Parathyroid adenoma (tissue), 2 donors: ENCODE data around the gene NUP210.
A peak's percentile ranks its signal among the peaks of the same experiment; 100 is the strongest.

Experiments used
- H2AFZ ChIP-seq: fragments of 300-600 bp; sonication (generic); one replicate; pipeline ENCODE4 v1.7.0; 2017; ENCODE audit warnings: antibody characterized with exemption, mild to moderate bottlenecking
- H3K27ac ChIP-seq: fragments of 300-600 bp; sonication (generic); one replicate; pipeline ENCODE4 v1.7.0; 2017
- H3K27me3 ChIP-seq: fragments of 300-600 bp; sonication (generic); one replicate; pipeline ENCODE4 v1.7.0; 2017; ENCODE audit warnings: low read length; ENCODE audit not compliant: control insufficient read depth, insufficient read depth
- H3K36me3 ChIP-seq: fragments of 300-600 bp; sonication (generic); one replicate; pipeline ENCODE4 v1.7.0; 2017; ENCODE audit warnings: low read length; ENCODE audit not compliant: control insufficient read depth, insufficient read depth
- H3K4me1 ChIP-seq: fragments of 300-600 bp; sonication (generic); one replicate; pipeline ENCODE4 v1.7.0; 2017; ENCODE audit warnings: control low read depth
- H3K4me2 ChIP-seq: fragments of 300-600 bp; sonication (generic); one replicate; pipeline ENCODE4 v1.7.0; 2017; ENCODE audit warnings: low read length
- H3K4me3 ChIP-seq: fragments of 300-600 bp; sonication (generic); one replicate; pipeline ENCODE4 v1.7.0; 2017; ENCODE audit warnings: low read depth, low read length
- H3K79me2 ChIP-seq: fragments of 300-600 bp; sonication (generic); one replicate; pipeline ENCODE4 v1.7.0; 2017; ENCODE audit warnings: control low read depth
- H3K9ac ChIP-seq: fragments of 300-600 bp; sonication (generic); one replicate; pipeline ENCODE4 v1.7.0; 2017; ENCODE audit warnings: mild to moderate bottlenecking
- H3K9me3 ChIP-seq: fragments of 300-600 bp; sonication (generic); one replicate; pipeline ENCODE4 v1.7.0; 2017; ENCODE audit warnings: low read length; ENCODE audit not compliant: control insufficient read depth
- CTCF ChIP-seq: fragments of 300-600 bp; sonication (generic); IDR thresholded peaks from one replicate; pipeline ENCODE4 v1.7.0; 2017; ENCODE audit warnings: antibody characterized with exemption, mild to moderate bottlenecking
- donor health status: primary hyperparathyroidism.

Gene NUP210

DNA sequence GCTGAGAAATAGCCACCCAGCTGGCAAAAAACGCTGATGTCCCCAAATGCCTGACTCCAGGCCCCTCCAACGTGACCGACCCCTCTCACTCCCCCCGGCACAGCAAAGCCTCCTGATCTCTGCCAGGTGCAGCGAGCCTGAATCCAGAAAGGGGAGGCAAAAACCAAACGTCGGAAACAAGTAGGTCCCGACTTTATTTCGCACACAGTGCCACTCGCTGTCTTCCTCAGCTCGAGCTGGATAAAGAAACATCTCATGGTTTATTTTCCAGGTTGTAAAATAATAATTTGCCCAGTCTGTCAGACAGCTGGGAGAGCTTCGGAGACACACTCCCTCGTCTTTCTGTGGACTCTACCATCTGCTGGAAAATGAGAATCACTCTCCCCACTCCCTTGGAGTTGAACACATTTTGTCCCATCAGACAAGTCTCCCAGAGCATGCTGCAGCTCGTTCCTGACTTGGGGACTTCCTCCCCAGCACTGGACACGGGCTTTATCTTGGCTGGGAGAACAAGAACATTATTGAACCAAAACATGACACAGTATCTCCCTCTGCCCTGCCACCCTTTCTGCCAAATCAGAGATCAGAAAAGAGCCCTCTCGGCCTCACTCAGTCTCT lies 142.8 kb downstream of the NUP210 start:
- H3K9me3 ChIP-seq, result no peaks in the 10 kb centered on the region
- peak overlapping the region; percentile 56 for H2AFZ ChIP-seq
- no peak overlapping the region for H3K4me3 ChIP-seq
- TF ChIP-seq CTCF, result no peak
- no peak overlapping the region for H3K9ac ChIP-seq
- no peak overlapping the region for H3K27ac ChIP-seq
- H3K27me3 ChIP-seq, result no peaks in the 10 kb centered on the region
- H3K4me1 ChIP-seq, result peaks cover 7% of the 10 kb centered on the region
- peak overlapping the region; percentile 31 for H3K4me2 ChIP-seq
- H3K36me3 ChIP-seq, result no peaks in the 10 kb centered on the region
- H3K79me2 ChIP-seq, result no peaks in the 10 kb centered on the region

DNA sequence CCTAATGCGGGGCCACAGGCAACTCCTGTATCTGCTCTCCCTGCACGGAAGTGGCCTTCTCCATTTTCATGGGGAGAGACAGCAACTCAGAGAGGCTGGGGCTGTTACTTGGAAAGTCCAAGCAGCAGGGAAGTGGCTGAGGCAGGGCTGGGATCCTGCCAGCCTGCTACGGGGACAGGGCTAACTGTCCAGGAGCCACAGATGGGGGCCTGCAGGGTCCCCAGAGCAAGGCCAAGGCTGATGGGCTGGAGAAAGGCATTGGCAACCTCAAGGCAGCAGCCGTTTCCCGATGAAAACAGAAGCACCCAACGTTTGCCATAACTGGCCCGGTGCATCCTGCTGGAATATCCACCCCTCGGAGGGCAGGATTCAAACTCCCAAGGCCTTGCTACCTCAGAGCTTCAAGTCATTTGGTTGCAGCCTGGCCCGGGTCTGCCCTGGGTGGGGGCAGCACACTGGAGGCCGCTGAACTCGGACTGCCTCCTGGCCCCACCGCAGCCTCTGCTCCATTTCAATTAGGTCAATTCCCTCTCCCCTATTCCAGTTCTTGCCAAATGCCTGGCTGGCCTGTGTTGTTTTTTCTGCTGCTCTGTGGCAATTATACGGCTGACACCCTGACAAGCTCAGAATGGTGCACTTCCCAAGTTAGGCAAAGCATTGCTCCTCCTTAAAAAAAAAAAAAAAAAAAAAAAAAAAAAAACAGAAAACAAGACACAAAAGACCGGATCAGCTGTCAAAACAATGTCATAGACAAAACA lies 143.5 kb downstream of the NUP210 start:
- H3K4me3 ChIP-seq, result no peak overlapping the region
- H3K9me3 ChIP-seq, result no peaks in the 10 kb centered on the region
- peak overlapping the region; percentile 31 for H3K4me2 ChIP-seq
- H3K27ac ChIP-seq, result no peak overlapping the region
- no peaks in the 10 kb centered on the region for H3K27me3 ChIP-seq
- no peak overlapping the region for H3K9ac ChIP-seq
- no peaks in the 10 kb centered on the region for H3K79me2 ChIP-seq
- no peaks in the 10 kb centered on the region for H3K36me3 ChIP-seq
- peak overlapping the region; percentile 56 for H2AFZ ChIP-seq
- H3K4me1 ChIP-seq, result peaks cover 7% of the 10 kb centered on the region
- no peak for TF ChIP-seq CTCF

DNA sequence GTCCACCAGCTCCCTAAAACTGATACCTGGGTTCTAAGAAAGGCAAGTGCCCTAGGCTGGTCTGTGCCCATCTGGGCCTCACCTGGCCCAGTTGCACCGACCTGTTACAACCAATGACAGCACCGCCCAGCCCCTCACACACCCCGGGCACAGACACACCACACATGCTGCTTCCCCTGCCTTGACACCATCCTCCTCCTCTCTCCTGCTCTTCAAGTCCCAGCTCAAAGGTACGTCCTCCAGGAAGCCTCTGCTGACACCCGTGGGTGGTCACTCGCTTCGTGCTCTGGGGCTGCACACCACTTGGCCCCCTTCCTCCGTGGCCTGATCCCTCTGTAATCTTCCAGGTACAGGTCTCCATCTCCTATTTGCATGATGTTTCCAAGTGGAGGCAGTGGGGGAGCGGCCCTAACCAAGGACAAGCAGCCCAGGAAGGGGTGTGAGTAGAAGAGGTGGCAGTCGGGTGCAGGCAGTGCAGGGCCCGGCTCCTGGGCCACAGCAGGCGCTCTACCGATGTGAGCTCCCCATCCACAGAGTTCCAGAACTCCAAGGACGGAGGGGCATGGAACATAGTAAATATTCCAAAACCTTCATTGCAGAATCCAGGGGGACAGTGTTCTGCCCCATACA lies 144.6 kb downstream of the NUP210 start:
- Histone ChIP-seq H3K9ac (no peak overlapping the region), H3K4me3 (no peak overlapping the region), H3K36me3 (no peaks in the 10 kb centered on the region), H3K4me1 (peaks cover 7% of the 10 kb centered on the region), H3K9me3 (no peaks in the 10 kb centered on the region), H3K79me2 (no peaks in the 10 kb centered on the region), H3K27ac (no peak overlapping the region), H2AFZ (no peak overlapping the region), H3K4me2 (no peak overlapping the region), H3K27me3 (no peaks in the 10 kb centered on the region)
- TF ChIP-seq CTCF, result no peak

DNA sequence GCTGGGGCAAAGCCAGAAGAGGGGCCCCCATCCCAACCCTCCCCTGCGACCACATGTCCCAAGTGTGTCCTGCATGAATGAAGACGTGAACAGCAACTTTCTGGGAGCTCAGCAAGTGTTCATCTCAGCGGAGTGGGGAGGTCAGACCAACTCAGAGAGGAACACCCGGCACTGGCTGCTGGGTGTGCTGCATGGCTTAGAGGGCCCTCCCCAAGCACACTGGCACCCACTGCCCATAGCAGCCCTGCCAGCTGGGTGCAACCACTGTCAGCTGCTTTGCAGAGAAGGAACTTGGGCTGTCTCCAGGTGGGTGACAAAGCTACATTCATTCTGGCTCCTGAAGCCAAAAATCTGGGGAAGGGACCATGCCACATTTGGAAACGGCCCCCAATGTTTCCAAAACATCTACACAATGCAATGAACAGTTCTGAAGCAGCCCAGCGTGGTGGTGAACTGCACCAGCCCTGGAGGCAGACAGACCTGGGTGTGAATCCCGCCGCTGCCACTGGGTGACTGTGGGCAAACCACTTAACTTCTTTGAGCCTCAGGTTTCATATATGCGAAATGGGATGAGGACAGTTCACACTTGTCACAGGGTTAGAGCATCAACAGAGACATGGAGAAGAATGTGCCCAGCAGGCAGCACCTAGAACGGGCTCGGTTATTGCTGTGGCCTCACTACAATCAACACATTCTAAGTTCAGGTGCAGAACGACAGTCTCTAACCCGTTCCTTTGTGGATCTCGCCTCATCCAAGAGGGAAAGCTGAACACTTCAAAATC lies 145.4 kb downstream of the NUP210 start:
- no peak overlapping the region for H3K4me3 ChIP-seq
- no peaks in the 10 kb centered on the region for H3K27me3 ChIP-seq
- TF ChIP-seq CTCF, result no peak
- peaks cover 7% of the 10 kb centered on the region for H3K4me1 ChIP-seq
- no peak overlapping the region for H3K9ac ChIP-seq
- H3K9me3 ChIP-seq, result no peaks in the 10 kb centered on the region
- no peak overlapping the region for H3K27ac ChIP-seq
- no peaks in the 10 kb centered on the region for H3K36me3 ChIP-seq
- H3K4me2 ChIP-seq, result no peak overlapping the region
- no peak overlapping the region for H2AFZ ChIP-seq
- H3K79me2 ChIP-seq, result no peaks in the 10 kb centered on the region
